Esophagus squamous epithelium (tissue), 4 donors: Measurements from ENCODE around the gene TFCP2L1.

Experiments used
- CTCF ChIP-seq, 6 experiments: fragments of 450-650 bp in 4 of 6; fragments of 200-600 bp in 2 of 6; sonication (generic) in 2 of 6; IDR thresholded peaks; one replicate each; pipeline ENCODE4 v1.5.1; 2016 to 2019; ENCODE audit warnings: antibody characterized with exemption in 6 of 6, mild to moderate bottlenecking in 4 of 6, moderate library complexity in 4 of 6
- POLR2A ChIP-seq, 4 donors: fragments of 450-650 bp; IDR thresholded peaks; one replicate each; pipeline ENCODE4 v1.6.1; 2017; ENCODE audit warnings: antibody characterized with exemption in 4 of 4, mild to moderate bottlenecking in 4 of 4, moderate library complexity in 3 of 4

DNA sequence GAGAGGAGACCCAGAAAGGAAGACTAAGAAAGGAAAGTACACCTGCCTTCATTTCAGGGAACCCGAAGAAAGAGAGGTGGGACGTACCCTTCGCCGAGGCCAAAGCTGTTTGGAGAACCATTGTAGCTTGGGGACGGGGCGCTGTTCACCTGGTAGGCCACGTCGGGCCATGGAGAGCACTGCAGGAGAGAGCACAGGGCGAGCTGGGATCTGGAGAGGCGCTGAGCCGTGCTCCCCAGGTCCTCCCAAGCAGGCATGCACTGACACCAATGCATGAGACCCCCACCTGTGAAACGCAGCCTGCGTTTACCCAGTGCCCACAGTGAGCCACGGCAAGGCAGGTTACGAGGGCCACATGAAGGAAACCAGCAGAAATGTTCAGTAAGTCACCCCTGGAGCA is 45.5 kb downstream of the TFCP2L1 start:
- TF ChIP-seq CTCF (IDR thresholded peaks at IDR 0.05): no peak
- no peak for TF ChIP-seq POLR2A (IDR thresholded peaks at IDR 0.05)
